Nephron progenitor cell (in vitro differentiated cells): ENCODE data around the gene ABTB2.

ENCODE experiments used
- DNase-seq: peaks from one replicate; pipeline ENCODE4 v3.0.0; 2021
- H3K27ac Mint-ChIP-seq: 2 replicates; pipeline ENCODE4 v1.8.0; 2021; ENCODE audit warnings: mild to moderate bottlenecking, moderate library complexity, mixed read lengths
- H3K27me3 Mint-ChIP-seq: 2 replicates; pipeline ENCODE4 v1.8.0; 2021; ENCODE audit warnings: mild to moderate bottlenecking, low read depth, mixed read lengths; ENCODE audit not compliant: poor library complexity
- H3K36me3 Mint-ChIP-seq: 2 replicates; pipeline ENCODE4 v1.8.0; 2021; ENCODE audit warnings: low read depth, mixed read lengths
- H3K4me1 Mint-ChIP-seq: 2 replicates; pipeline ENCODE4 v1.8.0; 2021; ENCODE audit warnings: mixed read lengths
- H3K4me3 Mint-ChIP-seq: 2 replicates; pipeline ENCODE4 v1.8.0; 2021; ENCODE audit warnings: mild to moderate bottlenecking, moderate library complexity, mixed read lengths
- H3K9me3 Mint-ChIP-seq: 2 replicates; pipeline ENCODE4 v1.8.0; 2021; ENCODE audit warnings: mild to moderate bottlenecking, moderate library complexity, mixed read lengths
- TF ChIP-seq, protein P1 (sequence below): fragments of 200-600 bp; sonication (generic); IDR thresholded peaks from 2 replicates; pipeline ENCODE4 v1.5.0; 2021; ENCODE audit warnings: antibody characterized with exemption

ABTB2 gene

DNA sequence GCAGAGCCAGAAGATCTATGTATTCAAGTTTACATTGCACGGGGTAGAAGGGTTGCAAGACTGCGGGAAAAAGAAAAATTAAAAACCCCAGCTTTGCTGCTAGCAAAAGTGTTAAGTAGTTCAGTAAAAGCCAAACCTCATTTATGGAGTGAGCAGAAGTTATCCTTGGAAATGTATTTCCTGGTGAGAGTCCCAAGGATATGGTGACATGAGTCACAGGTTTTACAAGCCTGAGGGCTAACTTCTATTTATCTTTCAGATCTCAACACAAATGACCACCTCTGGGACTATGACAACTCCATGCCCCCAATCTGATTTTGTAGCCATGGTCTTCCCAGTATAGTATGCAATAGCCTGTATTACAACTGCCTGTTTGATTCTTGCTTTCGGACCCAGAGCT is 26.1 kb downstream of the ABTB2 start:
- no peak overlapping the region for H3K4me3 Mint-ChIP-seq
- H3K9me3 Mint-ChIP-seq = no peaks in the 10 kb centered on the region
- H3K36me3 Mint-ChIP-seq = no peaks in the 10 kb centered on the region
- H3K4me1 Mint-ChIP-seq = peaks cover 12% of the 10 kb centered on the region
- TF ChIP-seq, protein P1, sequence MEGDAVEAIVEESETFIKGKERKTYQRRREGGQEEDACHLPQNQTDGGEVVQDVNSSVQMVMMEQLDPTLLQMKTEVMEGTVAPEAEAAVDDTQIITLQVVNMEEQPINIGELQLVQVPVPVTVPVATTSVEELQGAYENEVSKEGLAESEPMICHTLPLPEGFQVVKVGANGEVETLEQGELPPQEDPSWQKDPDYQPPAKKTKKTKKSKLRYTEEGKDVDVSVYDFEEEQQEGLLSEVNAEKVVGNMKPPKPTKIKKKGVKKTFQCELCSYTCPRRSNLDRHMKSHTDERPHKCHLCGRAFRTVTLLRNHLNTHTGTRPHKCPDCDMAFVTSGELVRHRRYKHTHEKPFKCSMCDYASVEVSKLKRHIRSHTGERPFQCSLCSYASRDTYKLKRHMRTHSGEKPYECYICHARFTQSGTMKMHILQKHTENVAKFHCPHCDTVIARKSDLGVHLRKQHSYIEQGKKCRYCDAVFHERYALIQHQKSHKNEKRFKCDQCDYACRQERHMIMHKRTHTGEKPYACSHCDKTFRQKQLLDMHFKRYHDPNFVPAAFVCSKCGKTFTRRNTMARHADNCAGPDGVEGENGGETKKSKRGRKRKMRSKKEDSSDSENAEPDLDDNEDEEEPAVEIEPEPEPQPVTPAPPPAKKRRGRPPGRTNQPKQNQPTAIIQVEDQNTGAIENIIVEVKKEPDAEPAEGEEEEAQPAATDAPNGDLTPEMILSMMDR = no peak
- no peak for DNase-seq
- no peak overlapping the region for H3K27ac Mint-ChIP-seq
- peaks cover 87% of the 10 kb centered on the region for H3K27me3 Mint-ChIP-seq

DNA sequence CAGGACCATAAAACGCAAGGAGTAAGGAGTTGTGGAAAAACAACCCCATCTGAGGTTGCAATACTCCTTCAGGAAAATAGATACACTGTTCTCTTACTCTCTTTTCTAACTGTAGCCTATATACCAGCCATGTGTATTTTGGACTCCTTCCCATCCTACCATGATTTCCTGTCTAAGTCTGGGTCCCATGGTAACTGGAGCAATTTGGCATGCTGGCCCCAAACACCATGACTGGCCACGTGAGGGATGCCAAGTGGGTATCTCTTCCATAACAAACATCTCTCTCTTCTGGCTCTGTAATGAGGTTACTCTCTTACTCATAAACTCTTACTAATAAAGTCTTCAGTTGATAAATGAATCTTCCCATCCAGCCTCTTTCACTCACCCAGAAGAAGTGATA is 26.5 kb downstream of the ABTB2 start:
- Mint-ChIP-seq H3K36me3 (no peaks in the 10 kb centered on the region), H3K4me3 (no peak overlapping the region)

DNA sequence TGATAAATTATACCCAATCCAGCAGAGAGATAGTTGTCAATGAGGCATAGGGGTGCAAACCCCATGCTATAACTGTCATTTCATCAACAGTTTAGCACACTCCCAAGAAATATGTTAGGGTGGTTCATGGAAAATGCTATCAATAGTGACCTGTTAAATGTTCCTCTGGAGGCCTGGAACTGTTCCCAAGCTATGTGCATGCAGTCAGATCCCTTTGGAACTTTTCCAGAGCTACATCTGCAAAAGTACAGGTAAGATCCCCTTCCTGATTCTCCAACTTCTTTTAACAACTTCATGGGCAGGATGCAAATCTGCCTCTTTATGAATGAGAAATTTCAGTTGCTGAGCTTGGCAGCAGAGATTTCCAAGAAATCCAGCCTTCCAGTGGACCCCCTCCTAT is 27.2 kb downstream of the ABTB2 start:
- DNase-seq = no peak
- peaks cover 83% of the 10 kb centered on the region for H3K27me3 Mint-ChIP-seq
- H3K9me3 Mint-ChIP-seq = no peaks in the 10 kb centered on the region
- TF ChIP-seq, protein P1 = no peak
- H3K36me3 Mint-ChIP-seq = no peaks in the 10 kb centered on the region
- peaks cover 12% of the 10 kb centered on the region for H3K4me1 Mint-ChIP-seq
- H3K27ac Mint-ChIP-seq = no peak overlapping the region
- H3K4me3 Mint-ChIP-seq = no peak overlapping the region

More for the DNA sequence above, 26.5 kb downstream of the ABTB2 start:
- Mint-ChIP-seq H3K4me1 (peaks cover 12% of the 10 kb centered on the region), H3K9me3 (no peaks in the 10 kb centered on the region), H3K27me3 (peaks cover 87% of the 10 kb centered on the region), H3K27ac (no peak overlapping the region)
- TF ChIP-seq, protein P1 = no peak
- no peak for DNase-seq

DNA sequence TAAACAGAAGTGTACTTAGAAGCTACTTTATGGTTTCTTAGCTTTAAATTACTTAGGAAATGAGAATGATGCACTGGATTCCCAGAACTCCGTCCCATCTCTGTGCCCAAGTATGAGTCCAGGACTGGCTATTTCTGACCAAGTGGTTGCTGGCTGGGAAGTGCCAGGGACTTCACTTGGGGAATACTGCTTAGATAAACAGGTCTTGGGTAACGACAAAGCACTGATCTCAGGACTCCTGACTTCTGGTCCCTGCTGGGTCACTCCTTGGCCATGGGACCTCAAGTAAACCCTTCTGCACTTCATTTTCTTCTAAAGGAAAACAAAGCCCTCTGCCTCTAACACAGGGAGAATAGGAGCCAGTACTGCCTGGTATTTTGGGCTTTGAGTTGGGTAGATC is 27.9 kb downstream of the ABTB2 start:
- Mint-ChIP-seq H3K36me3 (no peaks in the 10 kb centered on the region), H3K4me1 (peaks cover 12% of the 10 kb centered on the region), H3K27me3 (peaks cover 78% of the 10 kb centered on the region), H3K4me3 (no peak overlapping the region), H3K27ac (no peak overlapping the region), H3K9me3 (no peaks in the 10 kb centered on the region)
- DNase-seq = no peak
- TF ChIP-seq, protein P1 = no peak

DNA sequence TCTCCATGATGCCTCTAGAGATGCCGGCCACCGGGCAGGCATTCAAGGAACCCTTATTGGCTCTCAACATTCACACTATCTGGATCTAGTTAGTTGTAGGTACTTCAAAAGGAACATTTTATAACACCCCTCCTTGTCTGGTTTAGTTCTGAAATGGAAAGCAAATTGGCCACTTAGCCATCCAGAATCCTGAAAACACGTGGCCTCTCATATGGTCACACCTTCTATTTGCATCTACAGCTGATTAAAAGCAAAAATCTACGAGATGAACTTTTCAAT is 29.2 kb downstream of the ABTB2 start:
- no peak for DNase-seq
- H3K36me3 Mint-ChIP-seq = no peaks in the 10 kb centered on the region
- no peak overlapping the region for H3K27ac Mint-ChIP-seq
- peaks cover 12% of the 10 kb centered on the region for H3K4me1 Mint-ChIP-seq
- TF ChIP-seq, protein P1 = no peak
- H3K4me3 Mint-ChIP-seq = no peak overlapping the region
- no peaks in the 10 kb centered on the region for H3K9me3 Mint-ChIP-seq
- peaks cover 70% of the 10 kb centered on the region for H3K27me3 Mint-ChIP-seq

DNA sequence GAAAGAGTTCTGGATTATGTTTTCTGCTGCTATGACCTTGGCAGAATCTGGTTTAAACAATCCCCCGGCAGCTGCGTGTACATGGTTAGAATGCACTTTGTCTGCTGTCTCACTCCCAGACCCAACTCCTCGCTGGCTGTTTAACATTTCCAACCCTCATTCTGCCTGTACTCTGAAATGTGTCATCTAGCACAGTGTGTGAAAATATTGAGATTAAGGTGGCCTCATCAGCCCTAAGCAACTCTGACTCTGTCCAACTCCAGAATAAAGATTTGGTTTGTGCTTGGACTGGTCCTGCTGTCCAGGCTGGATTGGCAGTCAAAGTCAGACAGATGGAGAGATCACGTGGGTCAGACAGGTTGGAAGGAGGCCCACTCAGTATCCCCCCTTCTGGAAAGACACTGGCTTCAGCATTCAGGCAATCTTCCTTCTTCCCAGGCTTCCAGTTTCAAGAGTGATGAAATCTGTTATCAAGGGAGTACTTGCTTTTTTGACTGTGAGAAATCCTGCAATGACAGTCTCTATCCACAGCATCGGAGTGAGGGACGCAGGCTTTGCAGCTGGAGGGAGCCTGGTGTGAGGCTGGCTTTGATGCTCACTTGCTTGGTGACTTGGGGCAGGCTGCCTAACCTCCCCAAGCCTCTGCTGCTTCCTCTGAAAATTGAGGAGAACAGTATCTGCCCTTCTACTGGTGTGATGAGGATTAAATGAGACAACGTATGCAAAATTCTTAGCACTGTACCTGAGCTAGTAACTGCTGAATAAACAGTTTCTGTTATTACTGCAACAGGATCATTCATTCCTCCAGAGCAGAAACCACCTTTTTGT is 29.8 kb downstream of the ABTB2 start:
- Mint-ChIP-seq H3K27ac (no peak overlapping the region), H3K9me3 (no peaks in the 10 kb centered on the region), H3K4me3 (no peak overlapping the region), H3K36me3 (no peaks in the 10 kb centered on the region), H3K27me3 (peaks cover 67% of the 10 kb centered on the region), H3K4me1 (peaks cover 9% of the 10 kb centered on the region)
- no peak for DNase-seq
- TF ChIP-seq, protein P1 = no peak
